Body of pancreas (tissue), 4 donors: ENCODE data around the gene CA9.

Source experiments
- CTCF ChIP-seq, 7 experiments: fragments of 450-650 bp in 4 of 7; fragments of 200-600 bp in 3 of 7; sonication (generic) in 3 of 7; IDR thresholded peaks; one replicate each; pipeline ENCODE4 v1.5.1; 2016 to 2019; ENCODE audit warnings: antibody characterized with exemption in 7 of 7
- POLR2A ChIP-seq, 3 donors: fragments of 450-650 bp; IDR thresholded peaks; one replicate each; pipeline ENCODE4 v1.6.1; 2016; ENCODE audit warnings: antibody characterized with exemption in 3 of 3, mild to moderate bottlenecking in 2 of 3

GRCh38 chr9:35636135-35636876 lies 37.4 kb upstream of the CA9 start:
- TF ChIP-seq CTCF (IDR thresholded peaks at IDR 0.05) = no peak
- no peak for TF ChIP-seq POLR2A (IDR thresholded peaks at IDR 0.05)
